ENCODE data around the gene BRINP1. TPM values are rescaled to one million over a fixed set of nuclear protein-coding genes. Genes with fewer than 3 reads are reported as not detected.

BRINP1 gene
- total RNA-seq, 4 donors from 2014 or later: 0.11 to 4.3 (median 0.78) TPM

DNA sequence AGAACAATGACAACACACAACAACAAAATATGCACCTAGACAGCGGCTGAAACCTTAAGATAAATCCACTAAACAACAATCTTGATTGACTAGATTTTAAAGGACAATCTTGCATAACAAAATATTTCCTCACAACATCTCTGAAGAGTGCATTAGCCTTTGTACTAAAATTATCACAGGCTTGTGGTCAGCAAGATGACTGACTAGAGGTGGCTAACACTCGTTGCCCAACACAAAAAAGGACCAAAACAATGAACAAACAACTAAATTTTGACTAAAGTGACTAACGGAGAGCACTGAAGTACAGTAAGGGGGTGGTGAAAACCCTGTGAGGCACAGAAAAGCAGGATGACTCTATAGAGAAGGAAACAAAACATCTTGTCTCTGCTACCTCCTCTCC is 183.9 kb downstream of the BRINP1 start:
- WGBS, 2 donors: 63 to 70% methylated on average over 3 of the region's 3 CpGs
- intact Hi-C loops (cut with DNase I): no loop called here
- Histone ChIP-seq H3K36me3 (no peaks in the 10 kb centered on the region), H3K9me3 (no peaks in the 10 kb centered on the region), H3K27ac (no peak overlapping the region), H3K27me3 (no peaks in the 10 kb centered on the region), H3K4me3 (no peak overlapping the region), H3K4me1 (no peaks in the 10 kb centered on the region)
- no peak for DNase-seq
- TF ChIP-seq, protein P1, sequence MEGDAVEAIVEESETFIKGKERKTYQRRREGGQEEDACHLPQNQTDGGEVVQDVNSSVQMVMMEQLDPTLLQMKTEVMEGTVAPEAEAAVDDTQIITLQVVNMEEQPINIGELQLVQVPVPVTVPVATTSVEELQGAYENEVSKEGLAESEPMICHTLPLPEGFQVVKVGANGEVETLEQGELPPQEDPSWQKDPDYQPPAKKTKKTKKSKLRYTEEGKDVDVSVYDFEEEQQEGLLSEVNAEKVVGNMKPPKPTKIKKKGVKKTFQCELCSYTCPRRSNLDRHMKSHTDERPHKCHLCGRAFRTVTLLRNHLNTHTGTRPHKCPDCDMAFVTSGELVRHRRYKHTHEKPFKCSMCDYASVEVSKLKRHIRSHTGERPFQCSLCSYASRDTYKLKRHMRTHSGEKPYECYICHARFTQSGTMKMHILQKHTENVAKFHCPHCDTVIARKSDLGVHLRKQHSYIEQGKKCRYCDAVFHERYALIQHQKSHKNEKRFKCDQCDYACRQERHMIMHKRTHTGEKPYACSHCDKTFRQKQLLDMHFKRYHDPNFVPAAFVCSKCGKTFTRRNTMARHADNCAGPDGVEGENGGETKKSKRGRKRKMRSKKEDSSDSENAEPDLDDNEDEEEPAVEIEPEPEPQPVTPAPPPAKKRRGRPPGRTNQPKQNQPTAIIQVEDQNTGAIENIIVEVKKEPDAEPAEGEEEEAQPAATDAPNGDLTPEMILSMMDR (IDR thresholded peaks at IDR 0.05): no peak
- TF ChIP-seq POLR2A (IDR thresholded peaks at IDR 0.05): no peak

DNA sequence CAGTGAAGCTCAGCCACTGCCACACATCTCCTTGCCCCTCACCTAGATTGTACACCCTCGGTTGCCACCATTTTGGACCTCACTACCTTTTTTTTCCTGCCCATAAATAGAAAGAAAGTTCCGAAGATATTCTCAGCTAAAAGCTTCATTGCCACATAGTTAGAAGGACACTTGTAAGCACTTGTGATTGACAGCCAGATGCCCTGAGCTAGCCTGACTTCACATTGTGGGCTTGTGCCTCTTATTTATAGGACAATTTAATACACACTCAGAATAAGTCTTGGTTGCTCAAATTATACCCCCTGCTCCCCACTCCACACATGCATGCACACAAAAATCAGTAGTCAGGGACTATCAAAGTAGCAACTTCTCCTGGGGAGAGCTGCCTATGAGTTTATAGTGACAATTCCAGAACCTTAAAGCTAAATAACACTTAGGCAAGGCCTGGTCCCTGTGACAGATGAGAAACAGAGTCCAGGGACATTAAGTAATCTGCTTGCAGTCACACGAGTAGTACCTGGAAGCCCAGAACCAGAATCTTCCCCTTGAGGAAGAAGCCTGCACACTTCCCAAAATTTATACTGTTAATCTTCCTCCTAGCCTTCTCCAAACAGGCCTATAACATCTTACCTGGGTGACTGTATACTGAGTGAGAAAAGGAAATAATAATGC is 184.8 kb downstream of the BRINP1 start:
- Histone ChIP-seq H3K9me3 (no peaks in the 10 kb centered on the region), H3K4me1 (no peaks in the 10 kb centered on the region), H3K36me3 (no peaks in the 10 kb centered on the region), H3K27me3 (no peaks in the 10 kb centered on the region), H3K4me3 (no peak overlapping the region), H3K27ac (no peak overlapping the region)
- intact Hi-C loops (cut with DNase I): no loop called here
- DNase-seq: no peak
- WGBS, 2 donors: 75 to 94% methylated on average over 3 of the region's 3 CpGs
- TF ChIP-seq, protein P1 (IDR thresholded peaks at IDR 0.05): no peak
- no peak for TF ChIP-seq POLR2A (IDR thresholded peaks at IDR 0.05)

DNA sequence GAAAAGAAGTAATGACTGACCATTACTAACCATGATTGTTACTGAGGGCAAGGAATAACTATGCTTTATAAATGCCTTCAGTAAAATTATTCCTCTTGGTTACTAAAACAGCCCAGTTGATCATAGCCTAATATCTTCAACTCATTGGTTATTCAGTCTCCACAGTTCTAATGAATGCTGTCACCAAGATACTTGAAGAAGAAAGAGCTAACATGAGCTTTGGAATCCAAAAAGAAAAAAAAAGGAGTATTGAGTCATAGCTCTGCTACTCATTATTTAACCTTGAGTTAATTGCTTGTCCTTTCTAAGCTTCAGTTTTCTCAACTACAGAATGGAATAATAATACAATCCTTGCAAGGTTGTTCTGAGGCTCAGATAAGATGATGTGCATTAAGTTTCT is 187.7 kb downstream of the BRINP1 start:
- intact Hi-C loops (cut with DNase I): no loop called here
- Histone ChIP-seq H3K27me3 (no peaks in the 10 kb centered on the region), H3K36me3 (no peaks in the 10 kb centered on the region), H3K9me3 (no peaks in the 10 kb centered on the region), H3K4me1 (no peaks in the 10 kb centered on the region), H3K27ac (no peak overlapping the region), H3K4me3 (no peak overlapping the region)
- no peak for TF ChIP-seq POLR2A (IDR thresholded peaks at IDR 0.05)
- TF ChIP-seq, protein P1 (IDR thresholded peaks at IDR 0.05): no peak
- no peak for DNase-seq

DNA sequence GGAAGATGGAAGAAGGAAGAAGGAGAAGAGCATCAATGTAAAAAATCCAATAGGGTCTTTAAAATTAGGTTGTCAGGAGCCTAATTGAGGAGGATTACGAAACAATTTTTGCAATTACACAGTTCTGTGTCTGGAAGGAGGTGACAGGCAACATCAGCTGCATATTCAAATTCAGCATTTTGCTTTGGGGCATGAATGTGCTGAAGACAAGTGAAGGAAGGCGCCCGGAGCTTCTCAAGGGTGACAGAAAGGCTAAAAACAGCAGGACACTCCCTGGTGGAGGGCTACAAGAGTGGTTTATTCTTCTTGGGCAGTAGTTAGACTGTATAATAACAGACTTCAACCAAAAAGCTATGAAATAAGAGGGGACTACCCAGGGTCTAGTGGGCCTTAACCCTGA is 188.3 kb downstream of the BRINP1 start:
- Histone ChIP-seq H3K27ac (no peak overlapping the region), H3K4me3 (no peak overlapping the region), H3K4me1 (no peaks in the 10 kb centered on the region), H3K36me3 (no peaks in the 10 kb centered on the region), H3K9me3 (no peaks in the 10 kb centered on the region), H3K27me3 (no peaks in the 10 kb centered on the region)
- TF ChIP-seq, protein P1 (IDR thresholded peaks at IDR 0.05): no peak
- no peak for TF ChIP-seq POLR2A (IDR thresholded peaks at IDR 0.05)
- no peak for DNase-seq
- 71 to 74% methylated on average over 3 of the region's 3 CpGs for WGBS, 2 donors
- intact Hi-C loops (cut with DNase I): no loop called here

DNA sequence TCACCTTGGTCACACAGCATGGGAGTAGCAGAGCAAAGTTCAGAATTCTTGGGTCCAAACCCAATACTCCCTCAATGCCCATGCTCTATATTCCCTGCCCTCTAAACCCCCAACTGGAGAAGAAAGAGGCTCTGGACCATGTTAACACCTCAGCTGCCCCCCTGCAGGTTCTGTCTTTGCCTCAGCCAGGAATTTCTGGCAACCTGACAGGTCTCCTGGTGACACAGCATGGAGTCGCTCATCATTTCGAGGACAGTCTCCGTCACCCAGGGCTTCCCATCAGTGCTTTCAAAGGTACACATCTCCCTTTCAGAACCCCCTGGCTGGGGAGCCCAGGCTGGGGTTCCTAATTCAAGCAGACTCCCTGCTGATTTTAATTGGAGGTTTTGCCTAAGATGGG is 189.5 kb downstream of the BRINP1 start:
- H3K36me3 ChIP-seq: no peaks in the 10 kb centered on the region
- no peak for DNase-seq
- WGBS, 2 donors: 67 to 83% methylated on average over 1 to 3 of the region's 3 CpGs
- intact Hi-C loops (cut with DNase I): no loop called here
- no peak overlapping the region for H3K27ac ChIP-seq
- H3K4me3 ChIP-seq: no peak overlapping the region
- TF ChIP-seq, protein P1 (IDR thresholded peaks at IDR 0.05): no peak
- no peak for TF ChIP-seq POLR2A (IDR thresholded peaks at IDR 0.05)
- no peaks in the 10 kb centered on the region for H3K9me3 ChIP-seq
- H3K27me3 ChIP-seq: no peaks in the 10 kb centered on the region
- no peaks in the 10 kb centered on the region for H3K4me1 ChIP-seq
